Right cardiac atrium (tissue), 5 donors: ENCODE results near the gene ADCY7. TPM values are rescaled to one million over a fixed set of nuclear protein-coding genes. Genes with fewer than 3 reads are reported as not detected.

ENCODE experiments used
- ATAC-seq, 2 donors: fragments of 200-7000 bp; cut with Tn5 transposase; one replicate each; pipeline versions ENCODE4 v1.8.0 to v1.9.1; 2020; ENCODE audit warnings: moderate library complexity in 2 of 2, mild to moderate bottlenecking in 1 of 2
- DNase-seq, 3 donors: peaks; one replicate each; pipeline ENCODE4 v3.0.0-alpha.2; 2020
- H3K27ac ChIP-seq: one replicate; pipeline ENCODE4 v1.5.1; 2013; ENCODE audit warnings: mild to moderate bottlenecking, low read length, control low read depth, moderate library complexity
- H3K27me3 ChIP-seq: one replicate; pipeline ENCODE4 v1.6.1; 2013; ENCODE audit not compliant: control insufficient read depth, insufficient read depth
- H3K4me1 ChIP-seq: one replicate; pipeline ENCODE4 v1.6.1; 2013; ENCODE audit warnings: low read length; ENCODE audit not compliant: control insufficient read depth, insufficient read depth
- H3K4me3 ChIP-seq: one replicate; pipeline ENCODE4 v1.5.1; 2013; ENCODE audit warnings: low read length, control low read depth
- H3K9me3 ChIP-seq: one replicate; pipeline ENCODE4 v1.6.1; 2013; ENCODE audit warnings: low read length; ENCODE audit not compliant: control insufficient read depth
- WGBS: extraction: QIAGEN DNeasy Blood & Tissue Kit; methylation state at CpG from one replicate; pipeline ENCODE4 v1.1.7; 2013; 5-methylcytosine and 5-hydroxymethylcytosine counted together
- intact Hi-C, 4 donors: fragments of 100-400 bp; cut with DNase I; formaldehyde crosslinking; loops; one replicate each; pipeline versions ENCODE4 v1.11.0 to v1.14.0; 2022 to 2023
- polyA plus RNA-seq: library from polyadenylated mRNA; stranded (reverse); fragments of 200-250 nt; gene quantifications from one replicate; pipeline ENCODE4 v1.2.3, GENCODE V29; 2013
- total RNA-seq, 4 donors: library from RNA; stranded (reverse); fragmentation: NEBNext Ultra II Directional; extraction: Animal tissue kit (Norgen Biotek cat#: 25700); gene quantifications; one replicate each; pipeline ENCODE4 v1.2.1, GENCODE V29; 2021
- donor health status: healthy with polysubstance abuse.
- donor health status: DM: no; HTN: yes; CAD: no.
- donor health status: DM: no; HTN: no; CAD: no.
- donor health status: DM: no; HTN: yes; CAD: no; lungs with severe emphysema.
- donor health status: DM: yes; HTN: yes; CAD: no.

The ADCY7 gene
- total and polyA plus RNA-seq, 5 donors = 4.8 to 21.2 (median 17.6) TPM

GRCh38 chr16:50269769-50270509 is 3.6 kb downstream of the ADCY7 start:
- intact Hi-C loops = no loop called here
- Histone ChIP-seq H3K4me3 (no peak overlapping the region), H3K27me3 (no peaks in the 10 kb centered on the region), H3K9me3 (no peaks in the 10 kb centered on the region), H3K27ac (no peak overlapping the region), H3K4me1 (no peaks in the 10 kb centered on the region)
- WGBS = 78% methylated on average over 12 of the region's 12 CpGs
- no peak for ATAC-seq
- peak in 1 of 3 donors; percentile 37 for DNase-seq

GRCh38 chr16:50270510-50271147 is 4.3 kb downstream of the ADCY7 start:
- no peaks in the 10 kb centered on the region for H3K4me1 ChIP-seq
- no peaks in the 10 kb centered on the region for H3K27me3 ChIP-seq
- H3K4me3 ChIP-seq = no peak overlapping the region
- DNase-seq (peak; percentile 19 to 49 (median 31)), ATAC-seq (no peak)
- 90% methylated on average over 13 of the region's 13 CpGs for WGBS
- no peak overlapping the region for H3K27ac ChIP-seq
- intact Hi-C loops = no loop called here
- no peaks in the 10 kb centered on the region for H3K9me3 ChIP-seq

- no peaks in the 10 kb centered on the region for H3K9me3 ChIP-seq
- DNase-seq (peak in 2 of 3 donors; percentile 11 to 52), ATAC-seq (no peak)
- 78% methylated on average over 15 of the region's 15 CpGs for WGBS
- no peak overlapping the region for H3K27ac ChIP-seq
- H3K27me3 ChIP-seq = no peaks in the 10 kb centered on the region
- H3K4me3 ChIP-seq = no peak overlapping the region
- intact Hi-C loops = no loop called here
- H3K4me1 ChIP-seq = no peaks in the 10 kb centered on the region
Observed at GRCh38 chr16:50271148-50272041, 5.0 kb downstream of the ADCY7 start.

GRCh38 chr16:50272111-50272571 is 5.8 kb downstream of the ADCY7 start:
- intact Hi-C loops = no loop called here
- ATAC-seq (no peak), DNase-seq (peak in 2 of 3 donors; percentile 7 to 44)
- no peaks in the 10 kb centered on the region for H3K27me3 ChIP-seq
- no peak overlapping the region for H3K4me3 ChIP-seq
- no peaks in the 10 kb centered on the region for H3K4me1 ChIP-seq
- H3K9me3 ChIP-seq = no peaks in the 10 kb centered on the region
- WGBS = 67% methylated on average over 7 of the region's 7 CpGs
- no peak overlapping the region for H3K27ac ChIP-seq

GRCh38 chr16:50272687-50273381 is 6.5 kb downstream of the ADCY7 start:
- Histone ChIP-seq H3K4me1 (no peaks in the 10 kb centered on the region), H3K9me3 (no peaks in the 10 kb centered on the region), H3K4me3 (no peak overlapping the region), H3K27me3 (no peaks in the 10 kb centered on the region), H3K27ac (no peak overlapping the region)
- DNase-seq (peak in 2 of 3 donors; percentile 2 to 44), ATAC-seq (no peak)
- WGBS = 93% methylated on average over 5 of the region's 5 CpGs
- intact Hi-C loops = no loop called here

- no peak for ATAC-seq
- intact Hi-C loops = no loop called here
- Histone ChIP-seq H3K27ac (no peak overlapping the region), H3K9me3 (no peaks in the 10 kb centered on the region), H3K4me3 (no peak overlapping the region), H3K27me3 (no peaks in the 10 kb centered on the region), H3K4me1 (no peaks in the 10 kb centered on the region)
- DNase-seq = peak in 2 of 3 donors; percentile 8 to 19
- WGBS = 87% methylated on average over 2 of the region's 2 CpGs
Observed at GRCh38 chr16:50273382-50273690, 7.0 kb downstream of the ADCY7 start.

GRCh38 chr16:50273888-50274325 is 7.6 kb downstream of the ADCY7 start:
- intact Hi-C loops = no loop called here
- no peak overlapping the region for H3K4me3 ChIP-seq
- DNase-seq = peak in 2 of 3 donors; percentile 15 to 53

GRCh38 chr16:50274326-50275097 is 8.2 kb downstream of the ADCY7 start:
- peak overlapping the region; percentile 21 for H3K27ac ChIP-seq
- H3K4me1 ChIP-seq = no peaks in the 10 kb centered on the region
- WGBS = 68% methylated on average over 18 of the region's 18 CpGs
- intact Hi-C loops = no loop called here
- peak in 2 of 3 donors; percentile 16 to 54 for DNase-seq
- H3K4me3 ChIP-seq = no peak overlapping the region
- ATAC-seq = peak in 1 of 2 donors; percentile 7
- H3K9me3 ChIP-seq = no peaks in the 10 kb centered on the region
- no peaks in the 10 kb centered on the region for H3K27me3 ChIP-seq

More at GRCh38 chr16:50273888-50274325, 7.6 kb downstream of the ADCY7 start:
- no peaks in the 10 kb centered on the region for H3K4me1 ChIP-seq
- H3K27ac ChIP-seq = no peak overlapping the region
- H3K27me3 ChIP-seq = no peaks in the 10 kb centered on the region
- 71% methylated on average over 13 of the region's 13 CpGs for WGBS
- H3K9me3 ChIP-seq = no peaks in the 10 kb centered on the region
- peak; percentile 5 to 6 for ATAC-seq

- Histone ChIP-seq H3K27ac (no peak overlapping the region), H3K9me3 (no peaks in the 10 kb centered on the region), H3K4me3 (no peak overlapping the region), H3K27me3 (no peaks in the 10 kb centered on the region), H3K4me1 (no peaks in the 10 kb centered on the region)
- ATAC-seq = no peak
- WGBS = 90% methylated on average over 3 of the region's 3 CpGs
- peak in 1 of 3 donors; percentile 4 for DNase-seq
- intact Hi-C loops = no loop called here
Observed at GRCh38 chr16:50275098-50275415, 8.7 kb downstream of the ADCY7 start.
